Measurements from ENCODE around the gene SPATS2L. TPM values are rescaled to one million over a fixed set of nuclear protein-coding genes. Genes with fewer than 3 reads are reported as not detected.

The SPATS2L gene
- total RNA-seq, 1 donor, result 117 TPM

DNA sequence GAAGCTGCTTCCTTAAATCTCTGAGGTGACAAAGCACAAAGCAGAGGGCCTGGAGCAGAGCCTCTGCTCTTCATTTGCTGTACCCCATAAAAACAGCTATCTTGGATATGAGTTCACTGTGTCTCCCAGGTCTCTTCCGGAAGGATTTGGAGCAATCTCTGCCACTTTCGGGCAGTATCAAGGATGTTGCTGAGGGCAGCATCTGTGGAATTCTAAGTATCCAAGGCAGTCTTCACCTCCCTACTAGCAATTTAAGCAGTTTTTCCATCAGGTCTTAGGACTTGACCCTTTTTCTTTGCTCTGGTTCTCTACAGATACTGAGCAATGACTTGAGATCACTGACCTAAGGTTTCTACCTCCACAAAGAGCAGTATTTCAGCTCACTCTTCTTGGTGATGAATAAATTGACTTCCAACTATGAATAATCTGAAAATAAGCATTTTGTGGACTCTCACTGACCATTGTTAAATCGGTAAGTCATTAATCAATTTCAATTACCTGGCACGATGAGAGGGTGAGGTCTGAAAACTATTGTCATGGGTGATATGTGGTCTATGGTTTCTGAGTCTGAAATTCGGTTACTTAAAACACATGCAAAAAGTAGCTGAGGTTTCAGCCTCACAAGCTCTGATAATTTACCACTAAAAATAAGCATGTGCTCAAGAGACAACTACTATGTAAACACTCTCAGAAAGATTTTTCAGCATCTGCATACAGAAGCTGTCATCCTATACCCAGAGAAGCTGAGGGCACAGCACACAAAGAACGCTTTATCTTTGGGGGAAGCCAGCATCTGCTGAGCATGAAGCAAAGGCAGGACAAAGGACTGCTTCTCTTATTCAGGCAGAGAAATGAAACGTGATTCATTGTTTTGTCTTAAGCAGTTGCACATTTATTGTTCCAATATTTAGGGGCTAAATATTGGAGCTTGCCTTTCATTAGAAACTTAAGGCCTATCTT, 32.1 kb upstream of the SPATS2L start:
- TF ChIP-seq, protein P1, sequence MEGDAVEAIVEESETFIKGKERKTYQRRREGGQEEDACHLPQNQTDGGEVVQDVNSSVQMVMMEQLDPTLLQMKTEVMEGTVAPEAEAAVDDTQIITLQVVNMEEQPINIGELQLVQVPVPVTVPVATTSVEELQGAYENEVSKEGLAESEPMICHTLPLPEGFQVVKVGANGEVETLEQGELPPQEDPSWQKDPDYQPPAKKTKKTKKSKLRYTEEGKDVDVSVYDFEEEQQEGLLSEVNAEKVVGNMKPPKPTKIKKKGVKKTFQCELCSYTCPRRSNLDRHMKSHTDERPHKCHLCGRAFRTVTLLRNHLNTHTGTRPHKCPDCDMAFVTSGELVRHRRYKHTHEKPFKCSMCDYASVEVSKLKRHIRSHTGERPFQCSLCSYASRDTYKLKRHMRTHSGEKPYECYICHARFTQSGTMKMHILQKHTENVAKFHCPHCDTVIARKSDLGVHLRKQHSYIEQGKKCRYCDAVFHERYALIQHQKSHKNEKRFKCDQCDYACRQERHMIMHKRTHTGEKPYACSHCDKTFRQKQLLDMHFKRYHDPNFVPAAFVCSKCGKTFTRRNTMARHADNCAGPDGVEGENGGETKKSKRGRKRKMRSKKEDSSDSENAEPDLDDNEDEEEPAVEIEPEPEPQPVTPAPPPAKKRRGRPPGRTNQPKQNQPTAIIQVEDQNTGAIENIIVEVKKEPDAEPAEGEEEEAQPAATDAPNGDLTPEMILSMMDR (IDR thresholded peaks at IDR 0.05; ENCODE audit: insufficient read depth, low read length), result no peak
- DNase-seq (ENCODE audit: low read depth), result no peak
- no peak overlapping the region for H3K4me3 ChIP-seq (ENCODE audit: low read depth, low read length)

DNA sequence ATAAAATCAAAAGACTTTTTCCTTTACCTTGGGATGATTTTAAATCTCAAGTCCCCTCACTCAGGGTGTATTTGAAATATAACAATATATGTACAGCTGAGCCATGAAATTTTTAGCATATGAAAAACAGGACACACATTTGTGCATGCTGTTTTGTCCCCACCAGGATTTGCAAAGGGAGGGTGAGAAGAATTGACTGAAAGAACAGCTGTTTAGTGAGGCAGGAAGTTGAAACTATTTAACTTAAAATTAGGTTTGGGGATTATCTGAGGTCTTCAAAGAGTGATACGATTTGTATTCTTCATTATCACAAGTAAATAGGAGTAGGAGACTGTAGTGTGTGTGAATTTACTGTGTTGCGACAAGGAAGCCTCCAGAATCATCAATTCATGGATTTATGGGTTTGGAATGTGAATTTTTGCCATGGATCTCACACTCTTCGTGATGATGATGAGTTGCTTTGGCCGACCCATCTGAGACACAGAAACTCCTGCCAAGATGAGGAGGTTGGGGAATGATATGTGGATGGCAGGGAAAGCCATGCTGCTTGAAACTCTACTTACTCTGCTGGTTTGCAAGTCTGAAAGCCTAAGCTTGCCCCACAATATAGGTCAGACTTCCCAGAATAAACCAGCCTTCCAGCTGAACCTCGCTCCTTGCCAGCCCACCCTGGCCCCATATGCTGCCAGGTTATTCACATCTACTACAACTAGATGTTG, 31.0 kb upstream of the SPATS2L start:
- DNase-seq (ENCODE audit: low read depth), result no peak
- TF ChIP-seq, protein P1 (IDR thresholded peaks at IDR 0.05; ENCODE audit: insufficient read depth, low read length), result no peak
- H3K4me3 ChIP-seq (ENCODE audit: low read depth, low read length), result no peak overlapping the region

DNA sequence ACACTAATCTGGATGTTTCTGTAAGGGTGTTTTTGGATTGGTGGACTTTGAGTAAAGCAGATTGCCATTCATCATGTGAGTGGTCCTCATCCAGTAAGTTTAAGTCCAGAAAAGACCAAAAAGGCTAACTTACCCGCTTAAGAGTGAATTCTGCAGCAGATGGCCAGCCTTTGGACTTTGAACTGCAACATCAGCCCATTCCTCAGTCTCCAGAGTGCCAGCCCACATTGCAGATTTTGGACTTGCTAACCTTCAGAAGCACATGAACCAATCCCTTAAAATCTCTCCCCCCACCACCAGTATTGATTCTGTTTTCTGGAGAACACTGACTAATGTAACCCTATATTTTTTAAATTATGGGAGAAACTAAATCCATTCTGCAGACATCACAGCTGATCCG, 30.0 kb upstream of the SPATS2L start:
- DNase-seq (ENCODE audit: low read depth), result no peak
- H3K4me3 ChIP-seq (ENCODE audit: low read depth, low read length), result no peak overlapping the region
- TF ChIP-seq, protein P1 (IDR thresholded peaks at IDR 0.05; ENCODE audit: insufficient read depth, low read length), result no peak

DNA sequence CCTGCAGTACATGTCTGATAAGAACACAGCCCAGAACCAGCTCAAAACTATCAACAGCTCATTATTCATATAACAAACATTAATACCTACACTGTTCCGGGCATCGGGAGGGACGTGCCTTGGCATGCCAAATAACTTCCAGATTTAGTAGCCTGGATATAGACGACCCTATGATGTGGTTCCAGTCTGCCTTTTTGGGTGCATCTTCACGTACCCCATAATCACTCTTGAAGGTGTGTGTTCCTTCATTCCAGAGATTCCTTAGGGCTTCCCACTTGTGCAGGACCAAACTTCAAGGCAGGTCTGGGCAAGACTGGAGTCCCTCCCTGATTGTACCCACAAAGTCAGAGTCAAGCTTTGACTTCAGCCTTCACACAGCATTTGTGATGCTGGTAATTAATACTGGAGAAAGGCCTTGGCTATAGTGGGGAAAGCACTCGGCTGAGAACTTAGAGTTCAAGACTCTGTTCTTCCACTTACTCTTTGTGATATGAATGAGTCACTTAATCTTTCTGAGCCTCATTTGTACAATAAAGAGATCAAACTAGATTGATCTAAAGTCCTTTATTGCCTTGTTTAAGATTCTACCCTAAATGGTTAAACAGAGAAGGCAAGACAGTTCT, 27.7 kb upstream of the SPATS2L start:
- no peak overlapping the region for H3K4me3 ChIP-seq (ENCODE audit: low read depth, low read length)
- TF ChIP-seq, protein P1 (IDR thresholded peaks at IDR 0.05; ENCODE audit: insufficient read depth, low read length), result no peak
- no peak for DNase-seq (ENCODE audit: low read depth)

DNA sequence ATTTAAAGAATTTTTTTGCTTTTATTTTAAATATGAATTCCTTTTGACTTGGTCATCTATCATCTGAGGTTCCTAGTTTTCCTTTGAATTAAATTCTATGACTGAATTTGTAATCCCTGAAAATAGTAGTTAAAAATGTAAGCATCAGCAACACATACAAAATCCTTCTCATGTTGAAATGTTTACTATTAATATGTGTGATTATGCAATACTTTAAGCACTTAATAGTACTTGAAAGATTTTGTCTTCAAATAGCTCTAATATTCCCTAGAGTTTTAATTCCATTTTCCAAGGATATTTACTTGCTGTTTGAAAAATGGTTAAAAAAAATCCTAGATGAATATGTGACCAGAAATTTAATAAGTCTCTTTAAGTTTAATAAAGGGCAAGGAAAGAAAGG, 26.6 kb upstream of the SPATS2L start:
- TF ChIP-seq, protein P1 (IDR thresholded peaks at IDR 0.05; ENCODE audit: insufficient read depth, low read length), result no peak
- H3K4me3 ChIP-seq (ENCODE audit: low read depth, low read length), result no peak overlapping the region
- no peak for DNase-seq (ENCODE audit: low read depth)

DNA sequence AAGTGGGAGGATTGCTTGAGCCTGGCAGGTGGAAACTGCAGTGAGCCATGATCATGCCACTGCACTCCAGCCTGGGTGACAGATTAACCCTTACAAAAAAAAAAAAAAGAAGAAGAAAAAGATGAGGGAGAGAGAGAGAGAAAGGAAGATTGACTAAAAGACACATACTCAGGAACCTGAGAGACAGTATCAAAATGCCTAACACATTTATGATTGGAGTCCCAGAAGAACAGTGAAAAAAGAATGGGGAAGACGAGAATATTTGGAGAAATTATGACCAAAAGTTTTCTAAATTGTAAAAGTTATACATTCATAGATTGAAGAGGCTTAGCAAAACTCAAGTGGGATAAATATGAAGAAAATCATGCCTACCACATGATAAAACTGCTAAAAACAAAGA, 19.9 kb upstream of the SPATS2L start:
- H3K4me3 ChIP-seq (ENCODE audit: low read depth, low read length), result no peak overlapping the region
- DNase-seq (ENCODE audit: low read depth), result no peak
- TF ChIP-seq, protein P1 (IDR thresholded peaks at IDR 0.05; ENCODE audit: insufficient read depth, low read length), result no peak
